ENCODE measurements around the gene CDK13. TPM values are rescaled to one million over a fixed set of nuclear protein-coding genes. Genes with fewer than 3 reads are reported as not detected.
"Not testable (repeated sequence)": the region's sequence is repeated elsewhere in the genome, so short reads cannot be mapped to it uniquely, and the experiment has no call there.

CDK13 gene
- total RNA-seq, 2 donors from 2014 or later: 34.7 to 37.7 TPM

DNA sequence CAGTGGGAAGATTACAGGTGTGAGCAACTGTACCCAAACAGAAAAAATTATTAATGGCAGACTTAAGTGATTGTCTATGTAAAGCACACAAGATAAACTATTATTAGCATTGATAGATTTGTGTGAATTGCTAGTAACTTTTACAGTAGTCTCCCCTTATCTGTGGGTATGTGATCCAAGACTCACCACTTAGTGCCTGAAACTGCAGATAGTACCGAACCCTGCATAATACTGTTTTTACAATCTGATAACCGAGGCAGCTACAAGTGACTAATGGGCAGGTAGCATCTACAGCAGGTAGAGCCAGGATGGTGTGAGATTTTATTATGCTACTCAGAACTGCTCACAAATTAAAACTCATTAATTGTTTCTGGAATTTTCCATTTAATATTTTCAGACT lies 152.8 kb downstream of the CDK13 start:
- no peak for TF ChIP-seq CTCF (IDR thresholded peaks at IDR 0.05)
- no peak for DNase-seq (ENCODE audit: low spot score)
- no peak overlapping the region for H3K27ac ChIP-seq
- H3K36me3 ChIP-seq: no peaks in the 10 kb centered on the region
- no peaks in the 10 kb centered on the region for H3K9me3 ChIP-seq
- peaks cover 0 to 6% of the 10 kb centered on the region in 2 donors for H3K4me1 ChIP-seq
- H3K27me3 ChIP-seq: no peaks in the 10 kb centered on the region
- H3K4me3 ChIP-seq: no peak overlapping the region

DNA sequence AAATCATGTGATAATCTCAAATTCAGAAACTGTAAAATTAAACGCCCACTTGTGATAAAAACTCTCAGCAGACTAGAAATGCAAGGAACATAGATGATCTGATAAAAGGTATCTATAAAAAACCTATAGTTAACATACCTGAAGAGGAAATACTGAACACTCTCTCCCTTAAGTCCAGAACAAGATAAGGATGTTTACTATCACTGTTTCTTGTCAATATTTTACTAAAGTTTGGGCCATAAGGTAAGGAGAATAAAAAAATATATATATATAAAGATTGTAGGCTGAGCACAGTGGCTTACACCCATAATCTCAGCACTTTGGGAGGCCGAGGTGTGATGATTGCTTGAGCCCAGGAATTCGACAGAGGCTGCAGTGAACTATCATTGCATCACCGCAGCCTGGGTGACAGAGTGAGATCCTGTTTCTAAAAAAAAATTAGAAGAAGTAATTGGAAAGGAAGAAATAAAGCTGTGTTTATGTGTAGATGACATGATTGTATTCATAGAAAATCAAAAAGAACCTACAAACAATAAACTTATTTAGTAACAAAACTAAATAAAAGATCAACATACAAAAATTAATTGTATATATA lies 155.9 kb downstream of the CDK13 start:
- Histone ChIP-seq H3K9me3 (no peaks in the 10 kb centered on the region), H3K4me1 (no peaks in the 10 kb centered on the region), H3K27me3 (no peaks in the 10 kb centered on the region), H3K27ac (no peak overlapping the region), H3K36me3 (no peaks in the 10 kb centered on the region), H3K4me3 (no peak overlapping the region)
- DNase-seq (ENCODE audit: low spot score): no peak
- no peak for TF ChIP-seq CTCF (IDR thresholded peaks at IDR 0.05)

DNA sequence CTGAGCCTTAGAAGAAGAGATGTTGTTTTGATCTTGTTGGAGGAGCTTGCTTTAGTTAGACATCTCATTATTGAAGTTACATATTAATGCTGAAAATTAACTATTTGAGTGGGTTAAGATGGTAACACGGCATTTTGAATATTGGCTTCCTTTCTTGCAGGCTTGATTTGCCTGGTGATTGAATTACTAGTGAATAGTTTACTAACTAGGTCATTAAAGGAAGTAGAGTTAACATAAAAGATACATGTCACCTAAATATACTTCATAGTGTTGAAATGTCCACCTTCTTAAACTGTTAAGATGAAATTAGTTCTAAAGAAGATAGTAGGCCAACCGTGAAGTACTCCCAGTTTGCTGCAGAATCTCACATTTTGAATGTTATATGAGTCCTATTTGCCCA lies 165.9 kb downstream of the CDK13 start:
- H3K36me3 ChIP-seq: no peaks in the 10 kb centered on the region
- no peaks in the 10 kb centered on the region for H3K27me3 ChIP-seq
- peaks cover 0 to 4% of the 10 kb centered on the region in 2 donors for H3K9me3 ChIP-seq
- H3K27ac ChIP-seq: no peak overlapping the region
- no peaks in the 10 kb centered on the region for H3K4me1 ChIP-seq
- H3K4me3 ChIP-seq: no peak overlapping the region
- no peak for TF ChIP-seq CTCF (IDR thresholded peaks at IDR 0.05)
- DNase-seq (ENCODE audit: low spot score): no peak

DNA sequence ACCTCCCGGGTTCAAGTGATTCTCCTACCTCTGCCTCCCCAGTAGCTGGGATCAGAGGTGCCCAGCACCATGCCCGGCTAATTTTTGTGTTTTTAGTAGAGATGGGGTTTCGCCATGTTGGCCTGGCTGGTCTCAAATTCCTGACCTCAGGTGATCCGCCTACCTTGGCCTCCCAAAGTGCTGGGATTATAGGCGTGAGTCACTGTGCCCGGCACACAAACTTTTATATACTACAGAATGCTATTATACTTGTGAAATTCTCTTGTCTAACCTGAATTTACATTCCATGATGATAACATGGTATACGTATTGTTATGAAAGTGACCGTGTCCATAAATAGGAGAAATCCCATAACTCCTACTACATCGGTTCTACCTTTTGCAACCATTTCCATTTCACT lies 167.1 kb downstream of the CDK13 start:
- not testable (repeated sequence) for H3K9me3 ChIP-seq; H3K27me3 ChIP-seq; DNase-seq (ENCODE audit: low spot score); H3K4me1 ChIP-seq; H3K4me3 ChIP-seq; H3K36me3 ChIP-seq; H3K27ac ChIP-seq

- not testable (repeated sequence) for H3K4me3 ChIP-seq; H3K27ac ChIP-seq; H3K4me1 ChIP-seq; H3K27me3 ChIP-seq; DNase-seq (ENCODE audit: low spot score); H3K9me3 ChIP-seq; H3K36me3 ChIP-seq
Observed at GRCh38 chr7:40118201-40118600, 168.1 kb downstream of the CDK13 start.

DNA sequence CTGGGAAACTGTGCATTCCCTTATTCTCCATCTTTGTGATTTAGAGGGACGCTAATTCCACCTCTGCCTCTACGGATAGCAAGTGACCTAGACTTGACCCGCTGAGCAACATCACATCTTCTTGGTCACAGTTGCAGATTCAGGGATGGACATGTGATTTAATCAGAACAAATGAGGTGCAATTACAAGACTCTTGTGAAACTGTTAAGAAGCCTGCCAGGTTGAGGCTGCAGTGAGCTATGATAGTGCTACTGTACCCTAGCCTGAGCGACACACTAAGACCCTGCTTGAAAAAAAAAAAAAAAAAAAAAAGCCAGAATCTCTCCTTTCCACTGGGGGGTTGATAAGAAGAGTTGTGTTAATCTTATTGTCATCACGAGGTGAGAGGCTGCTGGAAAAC lies 170.0 kb downstream of the CDK13 start:
- DNase-seq (ENCODE audit: low spot score): no peak
- no peaks in the 10 kb centered on the region for H3K4me1 ChIP-seq

DNA sequence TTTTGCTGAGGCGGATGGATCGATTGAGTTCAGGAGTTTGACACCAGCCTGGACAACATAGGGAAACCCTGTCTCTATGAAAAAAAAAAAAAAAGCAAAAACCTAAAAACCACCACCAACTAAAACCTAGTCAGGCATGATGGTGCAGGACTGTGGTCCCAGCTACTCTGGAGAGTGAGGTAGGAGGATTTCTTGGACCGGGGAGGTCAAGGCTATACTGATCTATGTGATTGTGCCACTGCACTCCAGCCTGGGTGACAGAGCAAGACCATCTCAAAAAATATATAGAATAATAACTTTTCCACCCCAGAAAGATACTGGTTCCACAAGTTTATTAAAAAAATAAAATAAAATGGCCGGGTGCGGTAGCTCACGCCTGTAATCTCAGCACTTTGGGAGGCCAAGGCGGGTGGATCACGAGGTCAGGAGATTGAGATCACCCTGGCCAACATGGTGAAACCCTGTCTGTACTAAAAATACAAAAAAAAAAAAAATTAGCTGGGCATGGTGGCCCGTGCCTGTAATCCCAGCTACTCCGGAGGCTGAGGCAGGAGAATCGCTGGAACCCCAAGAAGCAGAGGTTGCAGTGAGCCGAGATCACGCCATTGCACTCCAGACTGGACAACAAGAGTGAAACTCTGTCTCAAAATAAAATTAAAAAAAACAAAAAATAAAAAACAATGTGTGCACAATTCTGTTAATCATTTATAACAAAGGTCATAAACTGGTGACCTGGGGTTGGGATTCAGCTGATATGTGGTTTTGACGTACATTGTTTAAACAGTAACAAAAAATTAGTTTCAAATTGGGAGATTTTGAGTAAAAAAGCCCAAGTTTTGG lies 172.3 kb downstream of the CDK13 start:
- not testable (repeated sequence) for H3K27ac ChIP-seq; H3K9me3 ChIP-seq; H3K4me3 ChIP-seq; DNase-seq (ENCODE audit: low spot score); H3K4me1 ChIP-seq; H3K36me3 ChIP-seq; H3K27me3 ChIP-seq

More for the DNA sequence above, 170.0 kb downstream of the CDK13 start:
- Histone ChIP-seq H3K27me3 (no peaks in the 10 kb centered on the region), H3K9me3 (no peaks in the 10 kb centered on the region), H3K4me3 (no peak overlapping the region), H3K27ac (no peak overlapping the region), H3K36me3 (no peaks in the 10 kb centered on the region)
- no peak for TF ChIP-seq CTCF (IDR thresholded peaks at IDR 0.05)
